Panc1 (cell line): ENCODE data around the gene EGFR. TPM values are rescaled to one million over a fixed set of nuclear protein-coding genes. Genes with fewer than 3 reads are reported as not detected.

ENCODE experiments used
- ATAC-seq: fragments of 200-7000 bp; cut with Tn5 transposase; 2 replicates; pipeline ENCODE4 v1.9.1; 2020; ENCODE audit warnings: mild to moderate bottlenecking, moderate library complexity
- Bru-seq: library from RNA; stranded (reverse); fragments of 400-500 nt; gene quantifications from one replicate; lab custom pipeline; 2021; lab: Mats Ljungman, UMichigan
- BruChase-seq, 2 experiments: library from RNA; stranded (reverse); fragments of 400-500 nt; gene quantifications; one replicate each; lab custom pipeline; 2021; lab: Mats Ljungman, UMichigan
- BruUV-seq: library from RNA; stranded (reverse); fragments of 400-500 nt; replicated peaks from 2 replicates; lab custom pipeline; 2021; lab: Mats Ljungman, UMichigan
- CTCF ChIA-PET: fragments of 300-600 bp; sonication (Branson Sonifier 250); formaldehyde crosslinking; loops from one replicate; lab custom pipeline; 2022; ENCODE audit warnings: antibody characterized with exemption; lab: Charles Lee
- POLR2A ChIA-PET: fragments of 300-600 bp; sonication (Branson Sonifier 250); formaldehyde crosslinking; loops from one replicate; lab custom pipeline; 2022; ENCODE audit warnings: antibody characterized with exemption; lab: Charles Lee
- DNase-seq: peaks from one replicate; pipeline ENCODE4 v3.0.0-alpha.2; 2010; ENCODE audit warnings: low read depth, low spot score
- H3K27ac ChIP-seq: 2 replicates; pipeline ENCODE4 v1.5.1; 2011; ENCODE audit warnings: mild to moderate bottlenecking, low read length, inconsistent platforms
- H3K27me3 ChIP-seq: fragments of 200-500 bp; sonication (Bioruptor generic); 2 replicates; pipeline ENCODE4 v1.6.0; 2014; ENCODE audit warnings: low read length, inconsistent platforms; ENCODE audit not compliant: control insufficient read depth, insufficient read depth
- H3K36me3 ChIP-seq: fragments of 200-500 bp; sonication (Bioruptor generic); 2 replicates; pipeline ENCODE4 v1.5.1; 2014; ENCODE audit warnings: inconsistent platforms, mild to moderate bottlenecking, low read length, moderate library complexity; ENCODE audit not compliant: control insufficient read depth, insufficient read depth
- H3K4me1 ChIP-seq: 2 replicates; pipeline ENCODE4 v1.5.1; 2011; ENCODE audit warnings: inconsistent platforms, mild to moderate bottlenecking, low read length, moderate library complexity; ENCODE audit not compliant: control insufficient read depth, insufficient read depth
- H3K4me3 ChIP-seq, 2 experiments: 2 replicates each; pipeline ENCODE4 v1.5.1; 2011 to 2012; ENCODE audit warnings: low read depth in 2 of 2, low read length in 2 of 2, mild to moderate bottlenecking in 2 of 2, inconsistent platforms in 1 of 2, moderate library complexity in 1 of 2
- H3K9me3 ChIP-seq: fragments of 200-500 bp; sonication (Bioruptor generic); 2 replicates; pipeline ENCODE4 v1.5.1; 2014; ENCODE audit warnings: low read depth, mild to moderate bottlenecking, inconsistent platforms, low read length, moderate library complexity; ENCODE audit not compliant: control insufficient read depth, insufficient read depth
- POLR2AphosphoS5 ChIP-seq: IDR thresholded peaks from 2 replicates; pipeline ENCODE4 v1.6.1; 2012; ENCODE audit warnings: mild to moderate bottlenecking, low read depth, low read length, moderate library complexity
- REST ChIP-seq, 2 experiments: IDR thresholded peaks; 2 replicates each; pipeline ENCODE4 v1.6.1; 2011 to 2012; ENCODE audit warnings: low read depth in 2 of 2, control low read depth in 1 of 2, low read length in 1 of 2, mild to moderate bottlenecking in 1 of 2, moderate library complexity in 1 of 2; ENCODE audit not compliant: insufficient read depth in 1 of 2
- SIN3A ChIP-seq: IDR thresholded peaks from 2 replicates; pipeline ENCODE4 v1.6.1; 2012; ENCODE audit warnings: low read depth, mild to moderate bottlenecking, low read length, moderate library complexity, borderline replicate concordance; ENCODE audit not compliant: insufficient read depth
- TCF7L2 ChIP-seq: IDR thresholded peaks from 2 replicates; pipeline ENCODE4 v1.6.1; 2011; ENCODE audit warnings: mild to moderate bottlenecking, low read depth, low read length, inconsistent platforms
- in situ Hi-C: cut with HindIII; loops from 2 replicates; pipeline ENCODE4 v1.10.0; 2016; ENCODE audit warnings: low sequenced_read_pairs, low pct_unique_long_range_greater_than_20kb
- intact Hi-C: fragments of 100-400 bp; cut with micrococcal nuclease; formaldehyde crosslinking; loops from one replicate; pipeline ENCODE4 v1.10.0; 2022; ENCODE audit not compliant: unreplicated experiment
- long read RNA-seq: library from polyadenylated mRNA; unstranded; transcript quantifications from one replicate; pipeline ENCODE4 v2.0.0, GENCODE V29; 2021; ENCODE audit not compliant: unreplicated experiment
- polyA plus RNA-seq: library from polyadenylated mRNA; unstranded; fragments of >200 nt; gene quantifications from one replicate; pipeline ENCODE4 v1.2.1, GENCODE V29; 2012; ENCODE audit warnings: missing spikeins; ENCODE audit not compliant: insufficient read length
- total RNA-seq: library from RNA; stranded (reverse); gene quantifications from one replicate; pipeline ENCODE4 v1.2.1, GENCODE V29; 2021; ENCODE audit not compliant: unreplicated experiment
- TF ChIP-seq, protein P1 (sequence below): fragments of 450-650 bp; IDR thresholded peaks from 2 replicates; pipeline ENCODE4 v1.5.1; 2017; ENCODE audit warnings: mild to moderate bottlenecking

EGFR gene
- total RNA-seq, result 156 TPM
- 68.6 TPM for polyA plus RNA-seq
- percentile 96 among the genes with signal in this experiment for Bru-seq, nascent RNA
- percentile 89 among the genes with signal in this experiment for BruChase-seq, experiment 1, labeled RNA remaining after a 2-hour chase
- percentile 92 among the genes with signal in this experiment for BruChase-seq, experiment 2, labeled RNA remaining after a 6-hour chase
- long read RNA-seq, full-length matches to known transcripts, result 54 of 235 reads
- long read RNA-seq, partial matches to known transcripts, result 155 of 235 reads
- long read RNA-seq, other reads (novel, unspliced or antisense), result 26 of 235 reads

DNA sequence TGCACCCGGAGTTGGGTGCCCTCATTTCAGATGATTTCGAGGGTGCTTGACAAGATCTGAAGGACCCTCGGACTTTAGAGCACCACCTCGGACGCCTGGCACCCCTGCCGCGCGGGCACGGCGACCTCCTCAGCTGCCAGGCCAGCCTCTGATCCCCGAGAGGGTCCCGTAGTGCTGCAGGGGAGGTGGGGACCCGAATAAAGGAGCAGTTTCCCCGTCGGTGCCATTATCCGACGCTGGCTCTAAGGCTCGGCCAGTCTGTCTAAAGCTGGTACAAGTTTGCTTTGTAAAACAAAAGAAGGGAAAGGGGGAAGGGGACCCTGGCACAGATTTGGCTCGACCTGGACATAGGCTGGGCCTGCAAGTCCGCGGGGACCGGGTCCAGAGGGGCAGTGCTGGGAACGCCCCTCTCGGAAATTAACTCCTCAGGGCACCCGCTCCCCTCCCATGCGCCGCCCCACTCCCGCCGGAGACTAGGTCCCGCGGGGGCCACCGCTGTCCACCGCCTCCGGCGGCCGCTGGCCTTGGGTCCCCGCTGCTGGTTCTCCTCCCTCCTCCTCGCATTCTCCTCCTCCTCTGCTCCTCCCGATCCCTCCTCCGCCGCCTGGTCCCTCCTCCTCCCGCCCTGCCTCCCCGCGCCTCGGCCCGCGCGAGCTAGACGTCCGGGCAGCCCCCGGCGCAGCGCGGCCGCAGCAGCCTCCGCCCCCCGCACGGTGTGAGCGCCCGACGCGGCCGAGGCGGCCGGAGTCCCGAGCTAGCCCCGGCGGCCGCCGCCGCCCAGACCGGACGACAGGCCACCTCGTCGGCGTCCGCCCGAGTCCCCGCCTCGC is at the start of gene EGFR:
EGFR (plus strand) TSS at position 657 of the 830 bp plus-strand sequence. CDS start 261 bp downstream, outside the sequence.
- Histone ChIP-seq H3K9me3 (no peaks in the 10 kb centered on the region), H3K27me3 (no peaks in the 10 kb centered on the region), H3K4me1 (peaks cover 31% of the 10 kb centered on the region), H3K27ac (peak within 1 kb of the TSS; percentile 91), H3K36me3 (no peaks in the 10 kb centered on the region), H3K4me3 (peak within 1 kb of the TSS; percentile 74 to 85)
- CTCF ChIA-PET, result no interaction called here
- in situ Hi-C loops (no loop called here), intact Hi-C loops (loop anchor here (5.0 kb wide), 1 partner anchor 231 kb away; no protein-coding TSS in a partner anchor)
- POLR2A ChIA-PET, result interaction anchor here (0.6 kb wide), 1 partner anchor 48 kb away, joined by 3 read pairs; no protein-coding TSS in a partner anchor
- TSS peak; percentile 69 for BruUV-seq
- TF ChIP-seq POLR2AphosphoS5 (peak; percentile 56; the same call in 1 of the 2 replicates), SIN3A (peak; percentile 87; the same call in 1 of the 2 replicates), REST (IDR thresholded peaks at IDR 0.05; ENCODE audit: insufficient read depth in 1 of 2, low read depth in 2 of 2, low read length in 1 of 2) (peak; percentile 29 to 58; a peak in 1 of 4 replicates), TCF7L2 (no peak)
- TF ChIP-seq, protein P1, sequence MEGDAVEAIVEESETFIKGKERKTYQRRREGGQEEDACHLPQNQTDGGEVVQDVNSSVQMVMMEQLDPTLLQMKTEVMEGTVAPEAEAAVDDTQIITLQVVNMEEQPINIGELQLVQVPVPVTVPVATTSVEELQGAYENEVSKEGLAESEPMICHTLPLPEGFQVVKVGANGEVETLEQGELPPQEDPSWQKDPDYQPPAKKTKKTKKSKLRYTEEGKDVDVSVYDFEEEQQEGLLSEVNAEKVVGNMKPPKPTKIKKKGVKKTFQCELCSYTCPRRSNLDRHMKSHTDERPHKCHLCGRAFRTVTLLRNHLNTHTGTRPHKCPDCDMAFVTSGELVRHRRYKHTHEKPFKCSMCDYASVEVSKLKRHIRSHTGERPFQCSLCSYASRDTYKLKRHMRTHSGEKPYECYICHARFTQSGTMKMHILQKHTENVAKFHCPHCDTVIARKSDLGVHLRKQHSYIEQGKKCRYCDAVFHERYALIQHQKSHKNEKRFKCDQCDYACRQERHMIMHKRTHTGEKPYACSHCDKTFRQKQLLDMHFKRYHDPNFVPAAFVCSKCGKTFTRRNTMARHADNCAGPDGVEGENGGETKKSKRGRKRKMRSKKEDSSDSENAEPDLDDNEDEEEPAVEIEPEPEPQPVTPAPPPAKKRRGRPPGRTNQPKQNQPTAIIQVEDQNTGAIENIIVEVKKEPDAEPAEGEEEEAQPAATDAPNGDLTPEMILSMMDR, result no peak
- DNase-seq, result no peak
- ATAC-seq, result peak; percentile 94

DNA sequence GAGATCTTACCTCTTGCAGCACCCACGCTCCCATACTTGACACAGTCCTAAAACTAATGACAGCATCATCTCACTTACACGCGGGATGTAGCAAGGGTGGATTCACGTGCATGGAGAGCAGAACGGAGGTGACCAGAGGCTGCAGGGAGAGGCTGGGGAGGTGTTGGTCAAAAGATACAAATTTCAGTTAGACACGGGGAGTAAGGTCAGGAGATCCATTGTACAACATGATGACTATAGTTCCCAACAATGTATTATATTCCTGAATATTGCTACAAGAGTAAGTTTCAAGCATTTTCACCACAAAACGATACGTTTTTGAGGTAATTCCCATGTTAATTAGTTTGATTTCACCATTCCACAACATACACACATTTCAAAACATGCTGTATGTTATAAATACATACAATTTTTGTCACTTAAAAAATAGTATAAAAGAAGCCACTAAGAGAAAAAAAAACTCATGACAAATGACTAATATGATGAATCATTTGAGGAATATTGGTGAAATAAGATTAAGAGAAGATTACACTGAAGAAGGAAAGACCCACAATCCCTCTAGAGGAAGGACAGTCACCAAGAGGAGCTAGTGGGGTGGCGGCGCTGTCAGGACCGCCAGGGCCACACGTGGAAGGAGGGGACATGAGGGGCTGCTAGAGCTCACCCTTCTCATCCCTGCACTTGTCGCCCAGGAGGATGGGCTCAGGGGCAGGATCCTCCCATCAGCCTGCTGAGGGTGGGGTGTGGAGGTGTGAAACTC is 49.4 kb upstream of the EGFR start:
- ChIA-PET CTCF (no interaction called here), POLR2A (no interaction called here)
- H3K27me3 ChIP-seq, result no peaks in the 10 kb centered on the region
- in situ Hi-C loops (no loop called here), intact Hi-C loops (no loop called here)
- DNase-seq (no peak), ATAC-seq (no peak)
- H3K4me1 ChIP-seq, result 0 out of 2 replicates have a peak, but pooled peaks cover 8% of the 10 kb centered on the region
- H3K9me3 ChIP-seq, result peaks cover 21% of the 10 kb centered on the region
- H3K27ac ChIP-seq, result no peak overlapping the region; the same call in 1 of the 2 replicates
- H3K36me3 ChIP-seq, result no peaks in the 10 kb centered on the region
- no TSS peak for BruUV-seq
- TF ChIP-seq SIN3A (no peak), TCF7L2 (no peak), POLR2AphosphoS5 (no peak), REST (IDR thresholded peaks at IDR 0.05; ENCODE audit: insufficient read depth in 1 of 2, low read depth in 2 of 2, low read length in 1 of 2) (no peak)
- TF ChIP-seq, protein P1, result no peak
- no peak overlapping the region for H3K4me3 ChIP-seq
